SK-N-SH (cell line): Measurements from ENCODE around the gene OXT.

Source experiments
- CHD2 ChIP-seq: fragments of 150-350 bp; IDR thresholded peaks from 2 replicates; pipeline ENCODE4 v1.6.1; 2018; ENCODE audit warnings: low read length; ENCODE audit not compliant: partially characterized antibody
- EP300 ChIP-seq, 2 experiments: IDR thresholded peaks; 2 replicates each; pipeline versions ENCODE4 v1.4.0 to v1.6.1; 2012; ENCODE audit warnings: borderline replicate concordance in 1 of 2, low read depth in 1 of 2, low read length in 1 of 2
- JUND ChIP-seq: IDR thresholded peaks from 2 replicates; pipeline ENCODE4 v1.4.0; 2012
- NRF1 ChIP-seq: IDR thresholded peaks from 2 replicates; pipeline ENCODE4 v1.6.1; 2012; ENCODE audit warnings: low read depth, mild to moderate bottlenecking, low read length
- POLR2AphosphoS5 ChIP-seq: IDR thresholded peaks from 2 replicates; pipeline ENCODE4 v1.6.1; 2012; ENCODE audit warnings: low read depth, low read length
- TAF1 ChIP-seq: IDR thresholded peaks from 2 replicates; pipeline ENCODE4 v1.6.1; 2012; ENCODE audit warnings: low read depth, mild to moderate bottlenecking, low read length, moderate library complexity, borderline replicate concordance
- TCF12 ChIP-seq: IDR thresholded peaks from 2 replicates; pipeline ENCODE4 v1.4.0; 2012
- YY1 ChIP-seq: IDR thresholded peaks from 2 replicates; pipeline ENCODE4 v1.4.0; 2012; ENCODE audit warnings: low read depth, mild to moderate bottlenecking
- TF ChIP-seq, protein P1 (sequence below): IDR thresholded peaks from 2 replicates; pipeline ENCODE4 v1.6.1; 2012; ENCODE audit warnings: mild to moderate bottlenecking, low read depth, low read length, moderate library complexity
- TF ChIP-seq, protein P2 (sequence below): fragments of 200-600 bp; sonication (generic); IDR thresholded peaks from 2 replicates; pipeline ENCODE4 v1.6.1; 2017; ENCODE audit warnings: antibody characterized with exemption, mild to moderate bottlenecking, moderate library complexity

DNA sequence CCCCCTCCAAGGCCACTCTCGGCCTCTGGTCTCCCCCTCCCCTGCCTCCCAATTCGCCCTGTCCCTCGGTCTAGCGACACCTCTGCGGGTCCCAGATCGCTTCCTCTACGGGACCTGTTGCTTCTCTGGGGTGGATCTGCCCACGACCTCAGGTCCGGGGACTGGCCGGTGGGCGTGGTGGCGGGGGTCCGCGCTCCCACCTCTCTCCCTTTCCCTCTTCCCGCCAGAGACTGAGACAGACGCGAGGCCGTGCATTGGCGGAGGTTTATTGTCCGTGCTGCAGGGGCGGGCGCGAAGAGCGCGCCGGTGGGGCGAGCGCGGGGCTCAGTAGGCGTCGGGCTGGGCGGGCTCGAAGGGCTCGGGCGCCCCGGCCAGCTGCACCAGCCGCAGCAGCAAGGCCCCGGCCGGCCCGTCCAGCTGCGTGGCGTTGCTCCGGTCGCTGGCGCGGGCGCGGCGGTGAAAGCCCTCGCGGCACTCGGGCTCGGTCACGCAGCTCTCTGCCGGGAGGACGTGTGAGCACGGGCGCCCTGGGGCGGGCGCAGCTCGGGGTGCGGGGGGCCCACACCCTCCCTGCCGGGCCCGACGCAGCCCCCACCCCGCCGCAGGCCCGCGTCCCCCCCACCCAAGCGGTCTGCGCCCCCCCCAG, 11.0 kb downstream of the OXT start:
- TF ChIP-seq, protein P1, sequence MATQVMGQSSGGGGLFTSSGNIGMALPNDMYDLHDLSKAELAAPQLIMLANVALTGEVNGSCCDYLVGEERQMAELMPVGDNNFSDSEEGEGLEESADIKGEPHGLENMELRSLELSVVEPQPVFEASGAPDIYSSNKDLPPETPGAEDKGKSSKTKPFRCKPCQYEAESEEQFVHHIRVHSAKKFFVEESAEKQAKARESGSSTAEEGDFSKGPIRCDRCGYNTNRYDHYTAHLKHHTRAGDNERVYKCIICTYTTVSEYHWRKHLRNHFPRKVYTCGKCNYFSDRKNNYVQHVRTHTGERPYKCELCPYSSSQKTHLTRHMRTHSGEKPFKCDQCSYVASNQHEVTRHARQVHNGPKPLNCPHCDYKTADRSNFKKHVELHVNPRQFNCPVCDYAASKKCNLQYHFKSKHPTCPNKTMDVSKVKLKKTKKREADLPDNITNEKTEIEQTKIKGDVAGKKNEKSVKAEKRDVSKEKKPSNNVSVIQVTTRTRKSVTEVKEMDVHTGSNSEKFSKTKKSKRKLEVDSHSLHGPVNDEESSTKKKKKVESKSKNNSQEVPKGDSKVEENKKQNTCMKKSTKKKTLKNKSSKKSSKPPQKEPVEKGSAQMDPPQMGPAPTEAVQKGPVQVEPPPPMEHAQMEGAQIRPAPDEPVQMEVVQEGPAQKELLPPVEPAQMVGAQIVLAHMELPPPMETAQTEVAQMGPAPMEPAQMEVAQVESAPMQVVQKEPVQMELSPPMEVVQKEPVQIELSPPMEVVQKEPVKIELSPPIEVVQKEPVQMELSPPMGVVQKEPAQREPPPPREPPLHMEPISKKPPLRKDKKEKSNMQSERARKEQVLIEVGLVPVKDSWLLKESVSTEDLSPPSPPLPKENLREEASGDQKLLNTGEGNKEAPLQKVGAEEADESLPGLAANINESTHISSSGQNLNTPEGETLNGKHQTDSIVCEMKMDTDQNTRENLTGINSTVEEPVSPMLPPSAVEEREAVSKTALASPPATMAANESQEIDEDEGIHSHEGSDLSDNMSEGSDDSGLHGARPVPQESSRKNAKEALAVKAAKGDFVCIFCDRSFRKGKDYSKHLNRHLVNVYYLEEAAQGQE, result no peak
- TF ChIP-seq, protein P2, sequence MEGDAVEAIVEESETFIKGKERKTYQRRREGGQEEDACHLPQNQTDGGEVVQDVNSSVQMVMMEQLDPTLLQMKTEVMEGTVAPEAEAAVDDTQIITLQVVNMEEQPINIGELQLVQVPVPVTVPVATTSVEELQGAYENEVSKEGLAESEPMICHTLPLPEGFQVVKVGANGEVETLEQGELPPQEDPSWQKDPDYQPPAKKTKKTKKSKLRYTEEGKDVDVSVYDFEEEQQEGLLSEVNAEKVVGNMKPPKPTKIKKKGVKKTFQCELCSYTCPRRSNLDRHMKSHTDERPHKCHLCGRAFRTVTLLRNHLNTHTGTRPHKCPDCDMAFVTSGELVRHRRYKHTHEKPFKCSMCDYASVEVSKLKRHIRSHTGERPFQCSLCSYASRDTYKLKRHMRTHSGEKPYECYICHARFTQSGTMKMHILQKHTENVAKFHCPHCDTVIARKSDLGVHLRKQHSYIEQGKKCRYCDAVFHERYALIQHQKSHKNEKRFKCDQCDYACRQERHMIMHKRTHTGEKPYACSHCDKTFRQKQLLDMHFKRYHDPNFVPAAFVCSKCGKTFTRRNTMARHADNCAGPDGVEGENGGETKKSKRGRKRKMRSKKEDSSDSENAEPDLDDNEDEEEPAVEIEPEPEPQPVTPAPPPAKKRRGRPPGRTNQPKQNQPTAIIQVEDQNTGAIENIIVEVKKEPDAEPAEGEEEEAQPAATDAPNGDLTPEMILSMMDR, result no peak
- TF ChIP-seq POLR2AphosphoS5 (no peak), NRF1 (no peak), TAF1 (no peak), CHD2 (no peak), YY1 (no peak), TCF12 (no peak), JUND (no peak), EP300 (IDR thresholded peaks at IDR 0.05; ENCODE audit: borderline replicate concordance in 1 of 2, low read depth in 1 of 2, low read length in 1 of 2) (no peak)
